Activated CD4-positive, alpha-beta T cell treated with anti-CD3 and anti-CD28 coated beads for 1 hour (primary cell): ENCODE data around the gene KDM4B.
A peak's percentile ranks its signal among the peaks of the same experiment; 100 is the strongest.
"Not testable (repeated sequence)": the region's sequence is repeated elsewhere in the genome, so short reads cannot be mapped to it uniquely, and the experiment has no call there.

Source experiments
- DNase-seq: peaks from one replicate; pipeline ENCODE4 v3.0.0-alpha.2; 2020

KDM4B gene

GRCh38 chr19:4968462-4969291 lies at the start of gene KDM4B:
KDM4B (plus strand) TSS chr19:4969113; CDS start chr19:5032891, 63,778 bp downstream.
- DNase-seq, result peak; percentile 99

- no peak for DNase-seq
These were observed 46.2 kb upstream of the KDM4B start for GRCh38 chr19:4922530-4923275.

GRCh38 chr19:4923276-4923747 lies 45.6 kb upstream of the KDM4B start:
- no peak for DNase-seq

GRCh38 chr19:4929186-4929585 lies 39.7 kb upstream of the KDM4B start:
- DNase-seq, result no peak

- DNase-seq, result no peak
These were observed 38.2 kb upstream of the KDM4B start for GRCh38 chr19:4930664-4931063.

- no peak for DNase-seq
These were observed 36.2 kb upstream of the KDM4B start for GRCh38 chr19:4932711-4933110.

GRCh38 chr19:4933528-4933927 lies 35.4 kb upstream of the KDM4B start:
- DNase-seq, result no peak

- DNase-seq, result no peak
These were observed 33.5 kb upstream of the KDM4B start for GRCh38 chr19:4935444-4935843.

- no peak for DNase-seq
These were observed 31.9 kb upstream of the KDM4B start for GRCh38 chr19:4937060-4937459.

- DNase-seq, result not testable (repeated sequence)
These were observed 30.5 kb upstream of the KDM4B start for GRCh38 chr19:4938461-4938860.

GRCh38 chr19:4939466-4939865 lies 29.4 kb upstream of the KDM4B start:
- no peak for DNase-seq

GRCh38 chr19:4941638-4942169 lies 27.2 kb upstream of the KDM4B start:
- DNase-seq, result not testable (repeated sequence)

- DNase-seq, result not testable (repeated sequence)
These were observed 18.3 kb upstream of the KDM4B start for GRCh38 chr19:4950650-4951049.

GRCh38 chr19:4951656-4952055 lies 17.3 kb upstream of the KDM4B start:
- DNase-seq, result no peak

GRCh38 chr19:4952945-4953344 lies 16.0 kb upstream of the KDM4B start:
- DNase-seq, result no peak

- not testable (repeated sequence) for DNase-seq
These were observed 14.4 kb upstream of the KDM4B start for GRCh38 chr19:4954320-4955149.

- no peak for DNase-seq
These were observed 13.6 kb upstream of the KDM4B start for GRCh38 chr19:4955274-4955673.

GRCh38 chr19:4957981-4958380 lies 10.9 kb upstream of the KDM4B start:
- DNase-seq, result no peak

GRCh38 chr19:4962085-4962619 lies 6.8 kb upstream of the KDM4B start:
- no peak for DNase-seq

- DNase-seq, result no peak
These were observed 3.9 kb upstream of the KDM4B start for GRCh38 chr19:4965061-4965460.

- DNase-seq, result no peak
These were observed 2.3 kb upstream of the KDM4B start for GRCh38 chr19:4966591-4966990.

- DNase-seq, result no peak
These were observed 1.0 kb upstream of the KDM4B start for GRCh38 chr19:4967738-4968461.
